ENCODE data around the gene DLX4.

DNA sequence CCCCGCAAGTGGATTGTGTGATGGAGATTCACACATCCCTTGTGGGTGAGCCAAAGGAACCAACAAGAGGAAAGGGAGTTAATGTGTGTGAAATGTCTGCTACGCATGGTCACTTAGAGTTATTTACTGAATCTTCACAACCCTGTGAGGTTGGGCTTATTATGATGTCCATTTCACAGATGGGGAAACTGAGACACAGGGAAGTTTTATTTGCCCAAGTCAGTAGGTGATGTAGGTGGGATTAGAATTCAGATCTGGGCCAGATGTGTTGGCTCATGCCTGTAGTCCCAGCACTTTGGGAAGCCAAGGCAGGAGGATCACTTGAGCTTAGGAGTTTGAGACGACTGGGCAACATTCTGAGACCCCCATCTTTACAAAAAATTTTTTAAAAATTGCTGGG is 11.6 kb upstream of the DLX4 start:
- TF ChIP-seq CTCF (IDR thresholded peaks at IDR 0.05) (no peak), POLR2A (IDR thresholded peaks at IDR 0.05) (no peak)

All from esophagus squamous epithelium (tissue), 4 donors.